Astrocyte of the spinal cord (primary cell): ENCODE measurements around the gene DYNLT2B.

Experiments
- DNase-seq: peaks from one replicate; pipeline ENCODE4 v3.0.0; 2011; ENCODE audit warnings: low read depth, low spot score
- H3K4me3 ChIP-seq: 2 replicates; pipeline ENCODE4 v1.5.1; 2011; ENCODE audit warnings: low read depth, mild to moderate bottlenecking, low read length, moderate library complexity
- CTCF ChIP-seq: IDR thresholded peaks from 2 replicates; pipeline ENCODE4 v1.5.1; 2012; ENCODE audit warnings: low read depth, mild to moderate bottlenecking, low read length, inconsistent platforms
- in situ Hi-C: cut with HindIII; loops from 2 replicates; pipeline ENCODE4 v1.10.0; 2017; ENCODE audit warnings: low sequenced_read_pairs

The DYNLT2B gene

GRCh38 chr3:196340466-196340865 is 22.4 kb upstream of the DYNLT2B start:
- no peak for DNase-seq
- no peak for TF ChIP-seq CTCF
- in situ Hi-C loops = no loop called here

GRCh38 chr3:196339493-196340254 is 21.6 kb upstream of the DYNLT2B start:
- DNase-seq = peak; percentile 67
- TF ChIP-seq CTCF = no peak
- no peak overlapping the region for H3K4me3 ChIP-seq
- in situ Hi-C loops = no loop called here

More at GRCh38 chr3:196340466-196340865, 22.4 kb upstream of the DYNLT2B start:
- H3K4me3 ChIP-seq = no peak overlapping the region

GRCh38 chr3:196339044-196339443 is 21.0 kb upstream of the DYNLT2B start:
- DNase-seq = no peak
- in situ Hi-C loops = no loop called here
- no peak for TF ChIP-seq CTCF
- no peak overlapping the region for H3K4me3 ChIP-seq

- no peak overlapping the region for H3K4me3 ChIP-seq
- DNase-seq = no peak
- in situ Hi-C loops = no loop called here
Measured at GRCh38 chr3:196336319-196337145, 18.5 kb upstream of the DYNLT2B start.

GRCh38 chr3:196335503-196335948 is 17.5 kb upstream of the DYNLT2B start:
- no peak overlapping the region for H3K4me3 ChIP-seq
- in situ Hi-C loops = no loop called here
- TF ChIP-seq CTCF = no peak
- no peak for DNase-seq

More at GRCh38 chr3:196336319-196337145, 18.5 kb upstream of the DYNLT2B start:
- no peak for TF ChIP-seq CTCF

GRCh38 chr3:196334982-196335381 is 16.9 kb upstream of the DYNLT2B start:
- no peak for DNase-seq
- TF ChIP-seq CTCF = no peak
- H3K4me3 ChIP-seq = no peak overlapping the region
- in situ Hi-C loops = no loop called here
